Activated naive CD8-positive, alpha-beta T cell treated with anti-CD3 and anti-CD28 coated beads for 36 hours (primary cell): Measurements from ENCODE around the gene CLEC18B. TPM values are rescaled to one million over a fixed set of nuclear protein-coding genes. Genes with fewer than 3 reads are reported as not detected.
"Not testable (repeated sequence)": the region's sequence is repeated elsewhere in the genome, so short reads cannot be mapped to it uniquely, and the experiment has no call there.

ENCODE experiments used
- DNase-seq: peaks from one replicate; pipeline ENCODE4 v3.0.0; 2021
- H3K27ac Mint-ChIP-seq: one replicate; pipeline ENCODE4 v1.8.0; 2022; ENCODE audit warnings: mild to moderate bottlenecking, moderate library complexity, mixed read lengths
- H3K27me3 Mint-ChIP-seq: one replicate; pipeline ENCODE4 v1.8.0; 2022; ENCODE audit warnings: mild to moderate bottlenecking, mixed read lengths
- H3K36me3 Mint-ChIP-seq: one replicate; pipeline ENCODE4 v1.8.0; 2021; ENCODE audit warnings: mild to moderate bottlenecking, mixed read lengths
- H3K4me1 Mint-ChIP-seq: one replicate; pipeline ENCODE4 v1.8.0; 2021; ENCODE audit warnings: mixed read lengths
- H3K4me3 Mint-ChIP-seq: one replicate; pipeline ENCODE4 v1.8.0; 2022; ENCODE audit warnings: mild to moderate bottlenecking, moderate library complexity, mixed read lengths
- H3K9me3 Mint-ChIP-seq: one replicate; pipeline ENCODE4 v1.8.0; 2022; ENCODE audit warnings: mixed read lengths
- total RNA-seq, 2 experiments: library from RNA; stranded (reverse); gene quantifications; one replicate each; pipeline ENCODE4 v1.2.3, GENCODE V29; 2021

CLEC18B gene
- total RNA-seq, 2 experiments from 2014 or later, result 0.36 to 0.39 TPM

- H3K27me3 Mint-ChIP-seq, H3K4me3 Mint-ChIP-seq, H3K9me3 Mint-ChIP-seq, DNase-seq, H3K36me3 Mint-ChIP-seq, H3K4me1 Mint-ChIP-seq, H3K27ac Mint-ChIP-seq: not testable (repeated sequence)
Observed at GRCh38 chr16:74421482-74421785, 156 bp upstream of the CLEC18B start.

GRCh38 chr16:74419811-74420210 is 1.5 kb downstream of the CLEC18B start:
- not testable (repeated sequence) for H3K4me1 Mint-ChIP-seq, H3K36me3 Mint-ChIP-seq, H3K9me3 Mint-ChIP-seq, H3K4me3 Mint-ChIP-seq, H3K27me3 Mint-ChIP-seq, H3K27ac Mint-ChIP-seq, DNase-seq

- not testable (repeated sequence) for H3K27ac Mint-ChIP-seq
Observed at GRCh38 chr16:74417897-74418296, 3.4 kb downstream of the CLEC18B start.

GRCh38 chr16:74413920-74414319 is 7.4 kb downstream of the CLEC18B start:
- not testable (repeated sequence) for H3K4me3 Mint-ChIP-seq, H3K9me3 Mint-ChIP-seq, H3K4me1 Mint-ChIP-seq, H3K27me3 Mint-ChIP-seq, H3K36me3 Mint-ChIP-seq, H3K27ac Mint-ChIP-seq, DNase-seq

More at GRCh38 chr16:74417897-74418296, 3.4 kb downstream of the CLEC18B start:
- not testable (repeated sequence) for H3K27me3 Mint-ChIP-seq, H3K36me3 Mint-ChIP-seq, H3K4me3 Mint-ChIP-seq, H3K4me1 Mint-ChIP-seq, H3K9me3 Mint-ChIP-seq, DNase-seq

GRCh38 chr16:74413485-74413884 is 7.8 kb downstream of the CLEC18B start:
- H3K27me3 Mint-ChIP-seq, H3K36me3 Mint-ChIP-seq, H3K27ac Mint-ChIP-seq, H3K4me3 Mint-ChIP-seq, H3K9me3 Mint-ChIP-seq, DNase-seq, H3K4me1 Mint-ChIP-seq: not testable (repeated sequence)

- not testable (repeated sequence) for H3K4me3 Mint-ChIP-seq, DNase-seq, H3K27me3 Mint-ChIP-seq, H3K27ac Mint-ChIP-seq, H3K9me3 Mint-ChIP-seq, H3K36me3 Mint-ChIP-seq, H3K4me1 Mint-ChIP-seq
Observed at GRCh38 chr16:74412775-74413390, 8.4 kb downstream of the CLEC18B start.

DNA sequence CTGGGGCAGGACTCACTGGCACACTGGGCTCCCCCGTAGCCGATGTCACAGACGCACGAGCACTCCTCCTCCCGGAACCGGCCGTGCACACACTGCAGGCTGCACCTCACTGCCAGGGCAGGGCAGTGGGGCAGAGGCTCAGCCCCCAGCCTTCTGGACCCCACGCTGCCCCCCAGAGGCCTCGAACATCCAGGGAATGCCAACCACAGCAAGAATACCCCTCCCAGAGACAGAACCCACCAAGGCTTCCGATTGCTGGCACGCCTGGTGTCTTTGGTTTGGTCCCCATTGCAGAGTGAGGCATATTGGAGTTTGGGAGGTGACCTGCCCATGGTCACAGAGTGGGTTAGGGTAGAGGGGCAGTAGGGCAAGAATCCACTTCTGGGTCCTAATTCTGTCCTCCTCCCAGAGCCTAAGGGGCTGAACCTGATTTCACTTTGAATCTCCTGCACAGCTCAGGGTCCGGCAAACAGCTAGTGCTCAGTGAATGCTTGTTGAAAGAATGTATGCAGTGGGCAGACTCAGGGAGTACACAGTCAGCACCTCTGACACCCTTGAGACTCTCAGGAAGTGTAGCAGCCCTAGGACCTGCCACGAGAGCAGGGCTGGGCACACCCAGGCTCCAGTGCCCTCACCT is 9.0 kb downstream of the CLEC18B start:
- not testable (repeated sequence) for H3K27ac Mint-ChIP-seq, H3K36me3 Mint-ChIP-seq, H3K9me3 Mint-ChIP-seq, H3K4me3 Mint-ChIP-seq, H3K27me3 Mint-ChIP-seq, DNase-seq, H3K4me1 Mint-ChIP-seq

- not testable (repeated sequence) for DNase-seq, H3K27me3 Mint-ChIP-seq, H3K4me3 Mint-ChIP-seq, H3K4me1 Mint-ChIP-seq, H3K36me3 Mint-ChIP-seq, H3K27ac Mint-ChIP-seq, H3K9me3 Mint-ChIP-seq
Observed at GRCh38 chr16:74410981-74411380, 10.3 kb downstream of the CLEC18B start.

DNA sequence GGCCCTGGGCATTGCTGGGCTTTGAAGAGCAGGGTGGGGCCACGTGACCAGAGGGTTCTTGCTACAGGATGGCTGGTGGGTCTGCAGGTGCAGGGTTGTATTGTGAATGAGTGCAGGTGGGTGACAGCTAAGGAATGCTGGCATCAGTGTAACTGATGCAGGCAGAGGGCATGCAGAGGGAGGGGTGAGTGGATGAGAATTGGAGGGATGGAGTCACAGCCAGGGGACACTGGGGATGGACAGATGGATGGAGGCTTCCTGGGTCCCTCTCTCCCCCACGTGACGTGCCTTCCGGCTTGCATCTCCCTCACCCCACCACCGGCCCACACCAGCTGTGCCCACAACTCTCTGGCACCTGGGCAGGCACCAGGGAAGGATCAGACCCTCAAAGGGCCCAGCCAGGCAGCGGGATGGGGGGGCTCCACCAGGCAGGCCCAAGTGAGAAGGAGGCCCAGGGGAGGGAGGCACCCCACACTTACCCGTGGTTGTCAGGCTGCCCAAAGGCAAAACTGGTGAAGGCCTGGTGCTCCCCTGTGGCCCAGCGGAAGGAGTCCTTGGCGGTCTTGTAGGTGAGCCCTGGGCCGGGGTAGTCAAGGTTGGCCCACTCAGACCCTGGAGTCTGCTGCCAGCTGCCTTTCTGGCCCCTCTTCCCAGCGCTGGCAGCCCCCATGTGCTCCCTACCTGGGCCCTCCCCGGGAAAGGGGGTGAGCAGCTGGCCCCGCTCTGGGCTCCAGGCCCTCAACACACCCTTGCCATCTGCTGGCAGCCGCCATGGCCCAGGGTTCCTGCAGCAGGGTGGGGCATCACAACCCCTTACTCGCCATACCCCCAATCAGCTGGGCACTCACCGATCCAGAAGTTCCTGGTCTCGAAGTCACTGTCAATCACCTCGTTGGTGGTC is 11.0 kb downstream of the CLEC18B start:
- not testable (repeated sequence) for H3K9me3 Mint-ChIP-seq, H3K27ac Mint-ChIP-seq, DNase-seq, H3K4me3 Mint-ChIP-seq, H3K4me1 Mint-ChIP-seq, H3K36me3 Mint-ChIP-seq, H3K27me3 Mint-ChIP-seq

DNA sequence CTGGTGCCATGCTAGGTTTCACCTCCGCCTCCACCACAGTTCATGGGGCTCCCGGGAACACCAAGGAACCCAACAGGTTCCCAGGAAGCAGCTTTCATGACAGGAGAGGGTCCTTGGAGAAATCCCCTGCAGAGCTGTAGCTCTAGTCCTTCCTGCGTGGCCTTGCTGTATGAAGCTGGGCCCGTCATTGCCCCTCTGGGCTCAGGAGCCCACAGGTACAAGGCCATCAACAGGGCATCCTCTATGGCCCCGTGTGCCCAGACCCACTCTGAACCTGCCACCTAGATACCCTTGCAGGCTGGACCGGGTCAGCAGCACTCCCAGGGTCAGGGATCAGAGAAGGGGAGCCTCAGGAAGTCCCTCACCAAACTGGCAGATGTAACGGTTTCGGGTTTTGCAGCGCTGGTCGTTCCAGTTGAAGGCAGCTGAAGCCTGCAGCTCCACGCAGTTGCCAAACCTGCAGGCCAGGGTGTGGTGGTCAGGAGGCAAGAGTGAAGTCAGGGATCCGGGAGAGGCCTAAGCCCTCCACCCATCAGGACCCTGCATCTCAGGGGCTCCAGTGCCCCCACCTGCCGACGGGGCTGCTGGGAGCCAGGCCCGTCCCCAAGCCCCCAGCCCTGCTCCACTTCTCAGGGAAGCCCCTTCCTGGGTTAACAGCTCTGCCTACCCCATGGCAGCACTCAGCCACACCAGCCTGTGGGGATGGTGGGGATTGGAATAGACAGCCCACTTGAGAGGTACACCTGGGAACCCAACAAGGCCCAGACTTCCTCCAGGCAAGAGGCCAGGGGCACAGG is 11.9 kb downstream of the CLEC18B start:
- H3K27ac Mint-ChIP-seq, H3K27me3 Mint-ChIP-seq, DNase-seq, H3K36me3 Mint-ChIP-seq, H3K4me3 Mint-ChIP-seq, H3K9me3 Mint-ChIP-seq, H3K4me1 Mint-ChIP-seq: not testable (repeated sequence)

DNA sequence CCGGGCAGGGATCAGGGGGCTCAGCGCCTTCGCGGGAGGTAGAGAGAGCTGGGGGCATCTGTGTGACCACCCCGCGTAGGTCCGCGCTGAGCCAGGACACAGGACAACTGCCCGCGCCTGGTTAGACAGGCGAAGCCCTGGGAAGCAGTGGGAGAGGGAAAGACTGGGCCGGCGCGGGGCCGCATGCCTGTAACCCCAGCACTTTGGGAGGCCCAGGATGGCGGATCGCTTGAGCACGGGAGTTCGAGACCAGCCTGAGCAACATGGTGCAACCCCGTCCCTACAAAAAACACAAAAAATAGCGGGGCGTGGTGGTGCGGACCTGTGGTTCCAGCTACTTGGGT is 13.9 kb downstream of the CLEC18B start:
- not testable (repeated sequence) for H3K9me3 Mint-ChIP-seq, H3K4me1 Mint-ChIP-seq, H3K36me3 Mint-ChIP-seq, DNase-seq, H3K4me3 Mint-ChIP-seq, H3K27me3 Mint-ChIP-seq, H3K27ac Mint-ChIP-seq

DNA sequence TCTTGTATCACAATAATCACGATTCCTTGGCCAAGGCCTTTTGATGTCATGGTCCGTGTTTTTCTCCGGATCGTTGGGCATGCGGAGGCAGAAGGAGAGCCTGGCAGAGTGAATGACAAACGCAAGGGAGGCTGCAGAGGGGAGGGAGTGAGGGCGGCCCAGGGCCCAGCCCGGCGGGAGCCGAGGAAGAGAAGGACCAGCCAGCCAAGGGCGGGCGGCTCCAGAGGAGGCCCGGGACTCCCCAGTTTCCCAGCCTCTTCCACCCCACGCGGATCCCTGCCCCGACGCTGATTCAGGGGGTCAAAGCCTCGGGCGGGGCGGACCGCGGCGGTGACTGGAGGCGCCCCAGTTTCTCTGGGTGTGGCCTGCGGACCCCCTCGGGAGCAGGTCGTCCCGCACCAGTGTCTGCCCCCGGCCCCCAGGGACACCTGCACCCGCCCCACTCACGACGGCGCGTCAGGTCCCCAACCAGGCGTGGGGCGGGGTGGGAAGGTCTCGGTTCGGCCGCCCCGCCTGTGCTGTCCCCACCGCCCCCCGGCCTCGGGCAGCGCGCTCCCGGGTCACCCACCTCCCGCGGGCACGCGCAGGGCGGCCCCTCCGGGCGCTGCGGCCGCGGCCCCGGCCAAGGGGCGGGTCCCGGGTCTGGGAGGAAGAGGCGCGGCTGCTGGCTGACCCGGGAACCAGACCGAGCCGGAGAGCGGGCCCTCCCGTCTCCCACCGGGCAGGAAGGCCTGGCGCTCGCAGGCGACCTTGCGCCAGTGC is 14.5 kb downstream of the CLEC18B start:
- not testable (repeated sequence) for H3K9me3 Mint-ChIP-seq, H3K27me3 Mint-ChIP-seq, H3K4me1 Mint-ChIP-seq, DNase-seq, H3K27ac Mint-ChIP-seq, H3K4me3 Mint-ChIP-seq, H3K36me3 Mint-ChIP-seq

DNA sequence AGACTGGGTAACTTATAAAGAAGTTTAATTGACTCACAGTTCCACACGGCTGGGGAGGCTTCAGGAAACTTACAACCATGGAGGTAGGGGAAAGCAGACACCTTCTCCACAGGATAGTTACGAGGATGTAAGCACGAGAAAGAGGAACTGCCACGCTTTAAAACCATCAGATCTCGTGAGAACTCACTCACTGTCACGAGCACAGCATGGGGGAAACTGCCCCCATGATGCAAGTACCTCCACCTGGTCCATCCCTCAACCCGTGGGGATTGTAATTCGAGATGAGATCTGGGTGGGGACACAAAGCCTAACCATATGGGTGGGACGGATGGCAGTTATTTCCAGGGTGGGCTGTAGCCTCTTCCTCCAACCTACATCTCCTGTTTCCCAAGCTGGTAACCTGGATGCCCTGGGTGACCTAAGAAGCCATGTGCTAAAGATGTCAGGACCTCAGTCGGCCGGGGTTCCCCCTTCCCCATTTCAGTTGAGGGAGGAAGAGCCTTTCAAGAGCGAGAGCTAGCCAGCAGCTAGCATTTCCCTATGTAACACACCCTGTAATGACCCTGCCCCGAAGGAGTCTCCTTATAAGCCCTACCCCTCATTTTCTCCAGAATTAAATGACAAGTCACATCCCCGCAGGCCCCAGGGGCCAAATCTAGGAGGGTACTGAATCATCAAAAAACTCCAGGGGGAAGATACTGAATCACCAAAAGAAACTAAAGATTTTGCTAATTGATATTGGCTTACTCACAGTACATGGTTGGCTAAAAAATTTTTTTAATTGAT is 16.9 kb downstream of the CLEC18B start:
- H3K27me3 Mint-ChIP-seq, H3K4me1 Mint-ChIP-seq, H3K4me3 Mint-ChIP-seq, DNase-seq, H3K27ac Mint-ChIP-seq, H3K36me3 Mint-ChIP-seq, H3K9me3 Mint-ChIP-seq: not testable (repeated sequence)

- not testable (repeated sequence) for H3K36me3 Mint-ChIP-seq, DNase-seq, H3K4me3 Mint-ChIP-seq, H3K9me3 Mint-ChIP-seq, H3K27ac Mint-ChIP-seq, H3K4me1 Mint-ChIP-seq, H3K27me3 Mint-ChIP-seq
Observed at GRCh38 chr16:74400238-74400637, 21.0 kb downstream of the CLEC18B start.
